Measurements from ENCODE around the gene INSRR. TPM values are rescaled to one million over a fixed set of nuclear protein-coding genes. Genes with fewer than 3 reads are reported as not detected.
A peak's percentile ranks its signal among the peaks of the same experiment; 100 is the strongest.

The INSRR gene
- total RNA-seq, 1 donor from 2014 or later, result 1.7 TPM

DNA sequence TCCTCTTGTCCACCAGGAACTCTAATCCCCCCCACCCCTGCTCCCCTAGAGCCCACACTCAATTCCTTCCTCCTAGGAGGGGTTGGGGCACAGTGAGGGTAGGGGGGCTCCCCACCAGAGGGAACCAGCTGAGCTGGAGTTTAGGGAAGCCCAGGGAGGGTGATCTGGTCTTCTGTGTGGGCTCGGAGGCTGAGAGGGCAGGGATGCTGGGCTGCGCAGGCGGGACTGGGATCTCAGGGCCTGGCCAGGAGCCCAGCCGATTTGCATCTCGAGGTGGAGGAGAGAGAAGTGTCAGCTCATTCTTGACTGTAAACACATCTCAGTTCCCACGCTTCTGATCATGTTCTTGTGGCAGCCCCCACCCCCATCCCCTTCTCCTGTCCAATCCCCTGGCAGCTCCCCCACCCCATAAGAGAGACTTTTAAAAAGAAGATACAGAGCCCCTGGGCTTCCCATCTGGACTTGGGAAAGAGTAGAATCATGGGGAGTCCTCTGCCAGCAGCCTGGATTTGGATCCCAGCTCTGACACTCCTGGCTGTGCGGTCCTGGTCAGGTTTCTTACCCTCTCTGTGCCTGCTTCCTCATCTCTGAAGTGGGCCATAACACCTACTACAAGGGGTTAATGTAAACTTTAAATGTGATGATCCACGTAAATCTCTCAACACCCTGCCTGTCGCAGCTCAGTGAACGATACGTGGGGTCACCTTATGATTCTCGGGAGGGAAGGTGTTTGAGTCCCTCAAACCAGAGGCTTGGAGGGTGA, 41.2 kb upstream of the INSRR start:
- Mint-ChIP-seq H3K27me3 (peaks cover 48% of the 10 kb centered on the region), H3K4me3 (no peak overlapping the region), H3K27ac (no peak overlapping the region), H3K36me3 (no peaks in the 10 kb centered on the region), H3K4me1 (ENCODE audit: unreplicated experiment) (peaks cover 54% of the 10 kb centered on the region), H3K9me3 (no peaks in the 10 kb centered on the region)
- TF ChIP-seq, protein P1, sequence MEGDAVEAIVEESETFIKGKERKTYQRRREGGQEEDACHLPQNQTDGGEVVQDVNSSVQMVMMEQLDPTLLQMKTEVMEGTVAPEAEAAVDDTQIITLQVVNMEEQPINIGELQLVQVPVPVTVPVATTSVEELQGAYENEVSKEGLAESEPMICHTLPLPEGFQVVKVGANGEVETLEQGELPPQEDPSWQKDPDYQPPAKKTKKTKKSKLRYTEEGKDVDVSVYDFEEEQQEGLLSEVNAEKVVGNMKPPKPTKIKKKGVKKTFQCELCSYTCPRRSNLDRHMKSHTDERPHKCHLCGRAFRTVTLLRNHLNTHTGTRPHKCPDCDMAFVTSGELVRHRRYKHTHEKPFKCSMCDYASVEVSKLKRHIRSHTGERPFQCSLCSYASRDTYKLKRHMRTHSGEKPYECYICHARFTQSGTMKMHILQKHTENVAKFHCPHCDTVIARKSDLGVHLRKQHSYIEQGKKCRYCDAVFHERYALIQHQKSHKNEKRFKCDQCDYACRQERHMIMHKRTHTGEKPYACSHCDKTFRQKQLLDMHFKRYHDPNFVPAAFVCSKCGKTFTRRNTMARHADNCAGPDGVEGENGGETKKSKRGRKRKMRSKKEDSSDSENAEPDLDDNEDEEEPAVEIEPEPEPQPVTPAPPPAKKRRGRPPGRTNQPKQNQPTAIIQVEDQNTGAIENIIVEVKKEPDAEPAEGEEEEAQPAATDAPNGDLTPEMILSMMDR (conservative IDR thresholded peaks at IDR 0.05), result no peak
- no peak for DNase-seq (ENCODE audit: extremely low spot score, unreplicated experiment)

DNA sequence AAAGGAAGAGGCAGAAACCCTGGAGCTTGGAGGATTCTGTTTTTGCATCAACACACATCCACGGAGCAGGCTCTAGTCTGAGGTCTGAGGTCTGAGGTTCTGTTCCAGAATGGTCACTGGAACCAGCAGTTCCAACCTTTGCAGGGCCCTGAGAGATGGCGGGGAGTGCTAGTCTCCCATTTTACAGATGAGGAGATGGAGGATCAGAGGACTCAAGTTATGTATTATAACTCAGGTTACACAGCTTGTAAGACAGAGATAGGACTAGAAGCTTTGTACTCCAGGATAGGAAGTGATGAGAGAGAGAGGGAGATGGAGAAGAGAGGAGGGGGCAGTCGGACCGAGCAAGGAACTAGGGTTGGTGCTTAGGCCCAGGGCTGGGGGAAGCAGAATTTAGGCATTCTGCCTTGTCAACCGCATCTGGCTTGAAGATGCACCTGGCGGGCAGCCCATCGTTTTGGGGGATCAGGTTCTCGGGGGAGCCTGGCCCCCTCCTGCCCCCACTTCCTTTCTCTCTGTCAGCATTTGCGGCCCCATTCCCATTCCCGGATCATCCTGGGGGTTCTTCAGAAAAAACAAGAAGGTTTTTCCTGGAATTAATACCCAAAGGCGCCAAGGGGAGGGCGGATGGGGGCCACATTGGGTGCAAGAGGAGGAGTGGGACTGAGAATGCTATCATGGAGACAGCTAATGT, 40.2 kb upstream of the INSRR start:
- DNase-seq (ENCODE audit: extremely low spot score, unreplicated experiment), result no peak
- peaks cover 56% of the 10 kb centered on the region for H3K4me1 Mint-ChIP-seq (ENCODE audit: unreplicated experiment)
- TF ChIP-seq, protein P1 (conservative IDR thresholded peaks at IDR 0.05), result no peak
- H3K27ac Mint-ChIP-seq, result peak overlapping the region; percentile 71
- H3K4me3 Mint-ChIP-seq, result no peak overlapping the region
- no peaks in the 10 kb centered on the region for H3K36me3 Mint-ChIP-seq
- H3K9me3 Mint-ChIP-seq, result no peaks in the 10 kb centered on the region
- H3K27me3 Mint-ChIP-seq, result peaks cover 54% of the 10 kb centered on the region

DNA sequence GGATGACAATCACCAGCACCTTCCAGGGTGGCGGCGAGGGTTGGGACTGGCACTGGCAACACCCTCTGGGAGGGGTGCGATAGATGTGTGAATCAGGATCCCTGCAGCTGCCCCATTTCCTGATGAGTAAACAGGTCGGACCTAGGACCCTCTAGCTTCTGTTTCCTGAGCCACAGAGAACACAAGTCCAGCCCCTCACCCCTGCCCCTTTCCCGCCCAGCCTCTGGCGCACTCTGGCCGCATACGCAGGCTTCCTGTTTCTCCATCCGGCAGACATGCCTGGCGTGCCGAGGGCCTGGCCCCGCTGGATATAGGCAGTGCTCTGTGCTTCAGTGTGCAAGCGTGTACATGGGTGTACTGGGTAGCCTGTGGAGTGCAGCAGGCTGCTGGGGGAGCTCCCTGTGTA, 39.2 kb upstream of the INSRR start:
- H3K4me3 Mint-ChIP-seq, result no peak overlapping the region
- H3K4me1 Mint-ChIP-seq (ENCODE audit: unreplicated experiment), result peaks cover 47% of the 10 kb centered on the region
- peak overlapping the region; percentile 71 for H3K27ac Mint-ChIP-seq

DNA sequence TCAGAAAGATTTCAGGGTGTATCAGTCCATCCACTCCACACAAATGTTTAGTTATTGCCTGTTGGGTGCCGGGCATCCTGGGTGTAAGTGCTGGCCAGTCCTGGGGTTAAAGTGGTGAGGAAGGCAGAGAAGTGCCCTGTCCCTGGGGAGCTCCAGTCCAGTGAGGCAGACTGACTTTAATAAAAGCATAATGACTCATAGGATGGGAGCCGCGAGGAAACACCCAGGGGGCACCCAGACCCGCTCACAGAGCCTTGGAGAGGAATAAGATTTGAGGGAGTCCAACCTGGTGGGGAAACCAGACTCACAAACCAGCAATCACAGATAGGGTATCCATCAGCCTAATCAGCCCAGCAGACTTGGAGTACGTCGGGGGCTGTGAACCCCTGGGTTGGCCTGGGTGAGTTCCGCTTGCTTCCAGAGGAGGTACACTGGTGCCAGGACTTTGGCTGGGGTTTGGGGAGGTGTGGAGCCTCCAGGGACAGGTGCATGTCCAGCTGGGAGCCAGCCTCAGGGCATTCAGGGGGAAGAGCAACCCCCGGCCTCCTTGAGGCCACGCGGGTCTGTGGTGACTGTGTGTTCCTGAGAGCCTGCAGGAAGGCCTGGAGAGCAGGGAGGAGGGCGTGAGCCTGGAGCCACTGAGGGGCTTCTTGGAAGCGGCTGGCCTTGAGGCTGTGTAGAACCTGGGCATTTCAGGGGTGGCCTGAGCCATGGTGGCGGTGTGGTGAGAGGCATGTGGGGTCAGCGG, 38.3 kb upstream of the INSRR start:
- Mint-ChIP-seq H3K4me1 (ENCODE audit: unreplicated experiment) (peaks cover 41% of the 10 kb centered on the region), H3K4me3 (no peak overlapping the region), H3K27me3 (peaks cover 58% of the 10 kb centered on the region), H3K36me3 (no peaks in the 10 kb centered on the region), H3K9me3 (no peaks in the 10 kb centered on the region), H3K27ac (no peak overlapping the region)
- DNase-seq (ENCODE audit: extremely low spot score, unreplicated experiment), result no peak
- TF ChIP-seq, protein P1 (conservative IDR thresholded peaks at IDR 0.05), result no peak

More for the DNA sequence above, 39.2 kb upstream of the INSRR start:
- H3K27me3 Mint-ChIP-seq, result peaks cover 49% of the 10 kb centered on the region
- TF ChIP-seq, protein P1 (conservative IDR thresholded peaks at IDR 0.05), result no peak
- no peak for DNase-seq (ENCODE audit: extremely low spot score, unreplicated experiment)
- H3K36me3 Mint-ChIP-seq, result no peaks in the 10 kb centered on the region
- no peaks in the 10 kb centered on the region for H3K9me3 Mint-ChIP-seq

DNA sequence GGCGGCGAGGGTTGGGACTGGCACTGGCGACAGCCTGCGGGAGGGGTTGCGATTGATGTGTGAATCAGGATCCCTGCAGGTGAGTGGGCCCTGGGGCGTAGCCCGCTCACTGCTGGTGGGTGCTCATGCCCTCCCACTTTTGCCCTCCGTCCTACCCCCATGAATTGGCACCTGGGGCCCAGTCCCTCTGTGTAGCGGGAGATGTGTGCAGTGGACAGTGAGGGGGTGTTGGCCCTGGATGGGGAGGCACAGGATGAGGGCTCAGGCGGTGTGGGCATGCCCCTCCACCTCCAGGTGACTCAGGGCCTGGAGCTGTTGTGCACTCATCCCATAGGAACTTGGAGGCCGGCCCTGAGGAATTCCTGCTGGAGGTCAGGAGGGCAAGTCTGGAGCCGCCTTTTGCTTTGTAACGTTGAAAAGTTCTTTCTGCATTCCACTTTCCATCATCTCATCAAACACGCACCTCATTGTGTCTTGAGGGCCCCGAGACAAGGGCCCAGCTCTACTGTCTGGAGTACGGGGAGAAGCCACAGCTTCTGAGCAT, 37.6 kb upstream of the INSRR start:
- Mint-ChIP-seq H3K36me3 (no peaks in the 10 kb centered on the region), H3K4me1 (ENCODE audit: unreplicated experiment) (peaks cover 35% of the 10 kb centered on the region), H3K27ac (no peak overlapping the region), H3K9me3 (no peaks in the 10 kb centered on the region), H3K4me3 (no peak overlapping the region), H3K27me3 (peaks cover 65% of the 10 kb centered on the region)
- DNase-seq (ENCODE audit: extremely low spot score, unreplicated experiment), result no peak
- TF ChIP-seq, protein P1 (conservative IDR thresholded peaks at IDR 0.05), result no peak

All from type B pancreatic cell (in vitro differentiated cells).